GM12801 (cell line): ENCODE results near the gene RANBP6.

Experiments used
- CTCF ChIP-seq: IDR thresholded peaks from one replicate; pipeline ENCODE4 v1.5.1; 2011; ENCODE audit warnings: control low read depth; ENCODE audit not compliant: insufficient read length; ENCODE audit errors: extremely low read depth

RANBP6 gene

GRCh38 chr9:6014670-6015270, 654 bp downstream of the RANBP6 start:
- no peak for TF ChIP-seq CTCF

- no peak for TF ChIP-seq CTCF
Observed at GRCh38 chr9:6008169-6008979, 7.0 kb downstream of the RANBP6 start.

- TF ChIP-seq CTCF = no peak
Observed at GRCh38 chr9:6007770-6008168, 7.7 kb downstream of the RANBP6 start.

GRCh38 chr9:6007058-6007769, 8.2 kb downstream of the RANBP6 start:
- no peak for TF ChIP-seq CTCF

GRCh38 chr9:6006749-6007057, 8.7 kb downstream of the RANBP6 start:
- TF ChIP-seq CTCF = no peak

GRCh38 chr9:6000955-6001354, 14.5 kb downstream of the RANBP6 start:
- no peak for TF ChIP-seq CTCF

- TF ChIP-seq CTCF = no peak
Observed at GRCh38 chr9:5999443-6000101, 15.9 kb downstream of the RANBP6 start.
